Neutrophil (primary cell): ENCODE results near the gene VSTM4.

Experiments
- H3K27ac ChIP-seq: fragments of 200-600 bp; sonication (generic); 2 replicates; pipeline ENCODE4 v1.5.1; 2016; ENCODE audit warnings: mild to moderate bottlenecking, moderate library complexity
- H3K27me3 ChIP-seq: fragments of 200-600 bp; sonication (generic); 2 replicates; pipeline ENCODE4 v1.6.0; 2016; ENCODE audit warnings: mild to moderate bottlenecking
- H3K36me3 ChIP-seq: fragments of 200-600 bp; sonication (generic); 2 replicates; pipeline ENCODE4 v1.5.1; 2017
- H3K4me1 ChIP-seq, 2 experiments: fragments of 200-600 bp in 1 of 2; sonication (generic) in 1 of 2; 1 replicate in 1 of 2; 2 replicates in 1 of 2; pipeline versions ENCODE4 v1.5.1 to v1.6.1; 2013 to 2016; ENCODE audit warnings: low read depth in 1 of 2, low read length in 1 of 2, mild to moderate bottlenecking in 1 of 2, moderate library complexity in 1 of 2; ENCODE audit not compliant: control insufficient read depth in 1 of 2, insufficient read depth in 1 of 2
- H3K4me3 ChIP-seq, 2 experiments: fragments of 200-600 bp in 1 of 2; sonication (generic) in 1 of 2; 1 replicate in 1 of 2; 2 replicates in 1 of 2; pipeline ENCODE4 v1.5.1; 2013 to 2016; ENCODE audit warnings: low read depth in 1 of 2, low read length in 1 of 2, mild to moderate bottlenecking in 1 of 2, moderate library complexity in 1 of 2
- H3K9me3 ChIP-seq: fragments of 200-600 bp; sonication (generic); 2 replicates; pipeline ENCODE4 v1.5.1; 2016
- CTCF ChIP-seq: fragments of 200-600 bp; sonication (generic); IDR thresholded peaks from 2 replicates; pipeline ENCODE4 v1.5.1; 2016; ENCODE audit warnings: antibody characterized with exemption

VSTM4 gene

DNA sequence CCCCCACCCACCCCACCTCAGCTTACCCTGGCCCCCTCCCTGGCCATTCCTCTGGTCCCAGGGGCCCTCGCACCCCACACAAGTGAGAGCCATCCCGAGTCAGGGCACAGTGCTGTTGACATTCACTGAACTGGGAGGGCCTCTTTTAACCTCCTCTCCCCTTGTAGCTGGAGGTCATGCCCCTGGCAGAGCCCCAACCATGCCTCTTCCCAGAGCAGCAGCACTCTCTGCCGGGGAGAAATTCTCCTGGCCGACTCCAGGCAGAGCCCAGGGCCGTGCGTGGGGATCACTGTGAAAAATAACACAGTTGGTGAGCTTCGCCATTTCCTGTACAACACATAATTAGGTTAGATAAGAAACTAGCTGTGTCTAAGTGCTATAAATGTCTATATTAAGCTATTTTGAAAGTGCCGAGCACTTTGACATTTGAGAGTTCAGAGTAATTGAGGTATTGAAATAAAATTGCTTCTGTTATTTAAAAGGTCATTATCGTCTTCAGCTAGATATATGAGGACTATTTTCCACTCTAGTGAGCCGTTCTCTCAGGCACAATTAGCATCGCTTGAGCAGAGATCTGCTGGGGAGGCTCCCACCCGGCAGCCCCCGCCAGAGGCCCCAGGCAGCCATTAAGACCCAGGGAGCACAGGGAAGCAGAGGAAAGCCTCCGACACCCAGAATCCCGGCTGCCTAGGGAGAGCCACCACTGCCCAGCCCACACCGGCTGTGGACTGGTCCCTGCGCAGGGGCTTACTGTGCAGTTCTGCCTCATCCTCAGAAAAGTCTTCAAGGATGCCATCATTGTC is 113.3 kb downstream of the VSTM4 start:
- Histone ChIP-seq H3K9me3 (no peaks in the 10 kb centered on the region), H3K4me1 (no peaks in the 10 kb centered on the region), H3K36me3 (no peaks in the 10 kb centered on the region), H3K4me3 (no peak overlapping the region), H3K27me3 (no peaks in the 10 kb centered on the region), H3K27ac (no peak overlapping the region)
- TF ChIP-seq CTCF: no peak

GRCh38 chr10:49001402-49001801 is 113.9 kb downstream of the VSTM4 start:
- Histone ChIP-seq H3K27me3 (no peaks in the 10 kb centered on the region), H3K4me1 (no peaks in the 10 kb centered on the region), H3K4me3 (no peak overlapping the region), H3K27ac (no peak overlapping the region), H3K36me3 (no peaks in the 10 kb centered on the region), H3K9me3 (no peaks in the 10 kb centered on the region)
- no peak for TF ChIP-seq CTCF

GRCh38 chr10:49000437-49001398 is 114.6 kb downstream of the VSTM4 start:
- Histone ChIP-seq H3K4me3 (no peak overlapping the region), H3K36me3 (no peaks in the 10 kb centered on the region), H3K27ac (no peak overlapping the region), H3K4me1 (no peaks in the 10 kb centered on the region), H3K27me3 (no peaks in the 10 kb centered on the region), H3K9me3 (no peaks in the 10 kb centered on the region)
- TF ChIP-seq CTCF: no peak

DNA sequence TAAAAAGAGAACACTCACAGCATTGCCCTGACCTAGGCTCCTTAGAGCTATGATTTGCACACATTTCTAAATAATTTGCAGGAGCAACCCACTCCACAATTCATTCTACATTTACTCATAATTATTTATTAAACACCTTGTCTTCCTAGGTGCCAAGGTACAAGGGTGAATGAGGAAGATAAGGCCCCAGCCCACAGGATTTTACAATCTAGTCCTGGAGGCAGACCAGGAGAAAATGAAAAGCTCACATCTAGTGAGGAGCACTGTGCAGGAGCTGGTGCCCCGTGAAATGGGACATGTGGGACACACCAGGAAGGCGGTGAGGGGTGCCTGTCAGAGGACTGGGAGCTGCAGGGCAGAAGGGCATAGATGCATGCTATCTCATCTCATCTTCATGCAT is 116.0 kb downstream of the VSTM4 start:
- no peaks in the 10 kb centered on the region for H3K36me3 ChIP-seq
- no peaks in the 10 kb centered on the region for H3K4me1 ChIP-seq

GRCh38 chr10:48996329-48996728 is 119.0 kb downstream of the VSTM4 start:
- no peaks in the 10 kb centered on the region for H3K36me3 ChIP-seq
- no peaks in the 10 kb centered on the region for H3K9me3 ChIP-seq
- H3K27ac ChIP-seq: no peak overlapping the region
- no peak overlapping the region for H3K4me3 ChIP-seq
- no peaks in the 10 kb centered on the region for H3K27me3 ChIP-seq
- H3K4me1 ChIP-seq: no peaks in the 10 kb centered on the region
- TF ChIP-seq CTCF: no peak

More for the DNA sequence above, 116.0 kb downstream of the VSTM4 start:
- Histone ChIP-seq H3K27me3 (no peaks in the 10 kb centered on the region), H3K4me3 (no peak overlapping the region), H3K9me3 (no peaks in the 10 kb centered on the region), H3K27ac (no peak overlapping the region)
- TF ChIP-seq CTCF: no peak
